GM19035 (cell line): Measurements from ENCODE around the gene TAF10.

Experiments used
- ATAC-seq: cut with Tn5 transposase; IDR thresholded peaks from one replicate; pipeline ENCODE4 v1.9.1; 2021; ENCODE audit not compliant: unreplicated experiment

The TAF10 gene

GRCh38 chr11:6625832-6626420 is 13.9 kb upstream of the TAF10 start:
- no peak for ATAC-seq

GRCh38 chr11:6625156-6625831 is 13.3 kb upstream of the TAF10 start:
- no peak for ATAC-seq

- no peak for ATAC-seq
Observed at GRCh38 chr11:6623391-6624363, 11.7 kb upstream of the TAF10 start.

GRCh38 chr11:6622261-6623171 is 10.5 kb upstream of the TAF10 start:
- ATAC-seq = no peak

GRCh38 chr11:6621711-6622211 is 9.7 kb upstream of the TAF10 start:
- ATAC-seq = no peak

- no peak for ATAC-seq
Observed at GRCh38 chr11:6620636-6621035, 8.6 kb upstream of the TAF10 start.

GRCh38 chr11:6619004-6619745 is 7.2 kb upstream of the TAF10 start, which contains the start of gene TPP1:
Gene TPP1 (minus strand): TSS chr11:6619422. CDS start chr11:6619400, 22 bp downstream.
- peak; percentile 99 for ATAC-seq

GRCh38 chr11:6618117-6619003 is 6.3 kb upstream of the TAF10 start:
- no peak for ATAC-seq

GRCh38 chr11:6617315-6617781 is 5.3 kb upstream of the TAF10 start:
- no peak for ATAC-seq

GRCh38 chr11:6616596-6617250 is 4.7 kb upstream of the TAF10 start:
- ATAC-seq = no peak

- ATAC-seq = no peak
Observed at GRCh38 chr11:6615882-6616585, 4.0 kb upstream of the TAF10 start.

GRCh38 chr11:6615046-6615445 is 3.0 kb upstream of the TAF10 start:
- no peak for ATAC-seq

- no peak for ATAC-seq
Observed at GRCh38 chr11:6614446-6614845, 2.4 kb upstream of the TAF10 start.

GRCh38 chr11:6613496-6613895 is 1.5 kb upstream of the TAF10 start:
- ATAC-seq = no peak

GRCh38 chr11:6611963-6612212 is 128 bp downstream of the TAF10 start:
- ATAC-seq = no peak

- ATAC-seq = peak; percentile 17
Observed at GRCh38 chr11:6611092-6611962, 689 bp downstream of the TAF10 start.

GRCh38 chr11:6610591-6610990 is 1.4 kb downstream of the TAF10 start:
- ATAC-seq = no peak
